Thoracic aorta (tissue), 2 donors: ENCODE data around the gene PTP4A2. TPM values are rescaled to one million over a fixed set of nuclear protein-coding genes. Genes with fewer than 3 reads are reported as not detected.

ENCODE experiments used
- ATAC-seq: fragments of 150-250 bp; one replicate; pipeline ENCODE4 v1.8.0; 2017; ENCODE audit warnings: low read depth; ENCODE audit not compliant: insufficient number of reproducible peaks, low FRiP score
- DNase-seq: peaks from one replicate; pipeline ENCODE4 v3.0.0-alpha.2; 2020; ENCODE audit warnings: low spot score
- H3K27ac ChIP-seq, 2 donors: fragments of 200-600 bp; sonication (generic); 1 replicate in 1 of 2; 2 replicates in 1 of 2; pipeline ENCODE4 v1.5.1; 2016; ENCODE audit warnings: mild to moderate bottlenecking in 2 of 2, moderate library complexity in 2 of 2
- H3K27me3 ChIP-seq: fragments of 200-600 bp; sonication (generic); replicated peaks from 2 replicates; pipeline ENCODE4 v1.6.0; 2016; ENCODE audit warnings: mild to moderate bottlenecking; ENCODE audit not compliant: insufficient read depth
- H3K36me3 ChIP-seq: fragments of 200-600 bp; sonication (generic); one replicate; pipeline ENCODE4 v1.5.1; 2016
- H3K4me1 ChIP-seq, 2 donors: fragments of 200-600 bp; sonication (generic); 1 replicate in 1 of 2; 2 replicates in 1 of 2; pipeline versions ENCODE4 v1.5.1 to v1.6.0; 2016; ENCODE audit warnings: low read depth in 2 of 2, mild to moderate bottlenecking in 1 of 2; ENCODE audit not compliant: control insufficient read depth in 1 of 2
- H3K4me3 ChIP-seq: fragments of 200-600 bp; sonication (generic); 2 replicates; pipeline ENCODE4 v1.5.1; 2016; ENCODE audit warnings: mild to moderate bottlenecking
- H3K9me3 ChIP-seq: fragments of 200-600 bp; sonication (generic); 2 replicates; pipeline ENCODE4 v1.5.1; 2016
- CTCF ChIP-seq: fragments of 200-600 bp; sonication (generic); IDR thresholded peaks from one replicate; pipeline ENCODE4 v1.5.1; 2019; ENCODE audit warnings: antibody characterized with exemption
- total RNA-seq, 2 donors: library from RNA; depleted of rRNA; stranded (reverse); fragments of >200 nt; gene quantifications; one replicate each; pipeline versions ENCODE4 v1.1.0 to v1.2.3, GENCODE V29; 2016

PTP4A2 gene
- total RNA-seq, 2 donors from 2014 or later = 104 to 237 TPM

GRCh38 chr1:31868862-31869261, 69.3 kb downstream of the PTP4A2 start:
- no peak for ATAC-seq
- TF ChIP-seq CTCF = no peak
- Histone ChIP-seq H3K36me3 (no peaks in the 10 kb centered on the region), H3K4me1 (no peaks in the 10 kb centered on the region), H3K27ac (no peak overlapping the region), H3K4me3 (no peak overlapping the region), H3K27me3 (no peaks in the 10 kb centered on the region), H3K9me3 (no peaks in the 10 kb centered on the region)
- no peak for DNase-seq

- Histone ChIP-seq H3K36me3 (no peaks in the 10 kb centered on the region), H3K27me3 (no peaks in the 10 kb centered on the region), H3K4me1 (no peaks in the 10 kb centered on the region), H3K4me3 (no peak overlapping the region), H3K27ac (no peak overlapping the region), H3K9me3 (no peaks in the 10 kb centered on the region)
- ATAC-seq = no peak
- TF ChIP-seq CTCF = no peak
- DNase-seq = no peak
These were observed 70.6 kb downstream of the PTP4A2 start for GRCh38 chr1:31867546-31867945.

- Histone ChIP-seq H3K9me3 (no peaks in the 10 kb centered on the region), H3K27ac (no peak overlapping the region), H3K27me3 (no peaks in the 10 kb centered on the region), H3K4me1 (no peaks in the 10 kb centered on the region), H3K36me3 (no peaks in the 10 kb centered on the region), H3K4me3 (no peak overlapping the region)
- DNase-seq (no peak), ATAC-seq (no peak)
- no peak for TF ChIP-seq CTCF
These were observed 71.6 kb downstream of the PTP4A2 start for GRCh38 chr1:31866450-31867032.

GRCh38 chr1:31865728-31866449, 72.3 kb downstream of the PTP4A2 start:
- H3K27me3 ChIP-seq = no peaks in the 10 kb centered on the region
- H3K4me1 ChIP-seq = no peaks in the 10 kb centered on the region
- no peak for TF ChIP-seq CTCF
- no peak overlapping the region for H3K27ac ChIP-seq
- no peaks in the 10 kb centered on the region for H3K9me3 ChIP-seq
- ATAC-seq = no peak
- H3K36me3 ChIP-seq = no peaks in the 10 kb centered on the region
- H3K4me3 ChIP-seq = no peak overlapping the region
- no peak for DNase-seq

GRCh38 chr1:31862071-31862470, 76.1 kb downstream of the PTP4A2 start:
- Histone ChIP-seq H3K36me3 (no peaks in the 10 kb centered on the region), H3K4me1 (no peaks in the 10 kb centered on the region), H3K9me3 (no peaks in the 10 kb centered on the region), H3K27ac (no peak overlapping the region), H3K27me3 (no peaks in the 10 kb centered on the region), H3K4me3 (no peak overlapping the region)
- no peak for DNase-seq
- no peak for ATAC-seq
- TF ChIP-seq CTCF = no peak
